ENCODE data around the gene SLC2A13.
"Not testable (repeated sequence)": the region's sequence is repeated elsewhere in the genome, so short reads cannot be mapped to it uniquely, and the experiment has no call there.

Gene SLC2A13

DNA sequence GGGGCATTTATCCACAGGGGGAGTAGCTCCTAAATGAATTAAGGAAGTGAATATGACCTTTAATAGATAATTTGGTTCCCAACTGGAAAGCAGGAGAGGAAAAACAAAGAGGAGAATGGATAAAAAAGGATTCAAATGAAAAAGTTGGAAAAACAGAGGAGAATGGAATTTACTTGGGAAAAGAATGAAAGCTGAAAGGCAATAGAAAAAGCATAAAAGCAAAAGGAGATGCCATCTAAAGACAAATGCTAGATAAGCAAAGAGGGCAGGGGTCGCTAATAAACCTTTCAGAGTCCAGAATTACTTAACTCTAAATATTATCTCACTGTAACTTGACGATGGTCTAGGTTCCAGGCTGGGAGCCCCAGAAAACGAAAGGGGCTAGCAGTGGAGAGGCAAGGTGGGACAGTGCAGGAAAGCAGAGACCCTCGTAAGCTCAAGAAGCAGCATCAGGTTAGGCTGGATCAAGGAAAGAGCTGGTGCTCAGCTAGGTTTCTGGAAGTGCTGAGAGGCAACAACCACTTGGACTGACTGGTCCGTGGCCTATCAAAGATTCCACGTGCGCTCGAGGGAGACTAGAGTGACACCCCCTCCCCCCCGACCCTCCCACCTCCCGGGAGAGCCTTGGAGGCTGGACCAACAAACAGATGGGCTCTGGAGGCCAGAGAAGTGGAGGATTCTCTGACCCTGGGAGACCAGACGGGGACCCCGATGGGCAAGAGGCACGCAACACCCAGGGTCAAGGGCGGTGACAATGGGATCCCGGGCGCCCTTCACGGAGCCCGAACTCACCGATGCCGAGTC lies 1.2 kb downstream of the SLC2A13 start:
- FAIRE-seq: no peak

DNA sequence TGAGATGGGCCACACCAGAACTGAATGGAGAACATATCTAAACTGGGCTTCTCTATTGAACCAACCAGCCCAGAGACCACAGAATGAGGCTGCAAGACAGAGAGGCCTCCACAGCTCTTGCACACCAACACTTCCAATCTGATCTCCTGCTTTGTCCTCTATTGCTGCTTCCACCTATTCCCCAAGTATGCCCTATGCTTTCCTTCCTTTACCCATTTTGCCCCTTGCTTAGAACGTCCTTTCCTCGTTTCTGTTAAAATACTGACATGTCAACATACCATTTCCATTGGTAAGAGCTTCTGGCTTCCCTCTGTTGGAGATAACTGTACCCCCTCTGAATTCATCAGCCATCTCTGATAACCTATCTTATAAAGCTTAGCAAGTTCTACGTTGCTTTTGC lies 2.8 kb downstream of the SLC2A13 start:
- FAIRE-seq: no peak

- no peak for FAIRE-seq
Measured at GRCh38 chr12:40101747-40102146, 4.1 kb downstream of the SLC2A13 start.

DNA sequence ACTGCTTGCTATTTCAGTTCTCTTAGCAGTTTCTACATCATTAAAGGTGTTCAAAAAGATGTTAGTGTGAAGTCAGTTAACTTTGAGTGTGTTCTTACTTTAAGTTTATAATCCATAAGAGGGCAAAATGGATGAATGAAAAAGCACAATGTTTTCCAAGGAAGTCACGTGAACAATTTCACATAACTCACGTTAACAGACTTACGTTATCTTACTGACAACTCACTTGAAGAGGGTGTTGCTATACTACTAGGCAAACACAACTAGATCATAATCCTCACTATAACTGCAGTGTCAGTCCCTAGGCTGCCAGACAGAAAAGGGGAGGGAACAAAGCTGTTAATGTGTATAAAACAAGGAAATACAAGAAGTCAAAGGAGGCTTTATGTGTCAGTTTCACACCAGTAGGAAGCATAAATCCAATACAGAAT lies 6.4 kb downstream of the SLC2A13 start:
- no peak for FAIRE-seq

GRCh38 chr12:40098406-40099145 lies 7.3 kb downstream of the SLC2A13 start:
- no peak for FAIRE-seq

GRCh38 chr12:40093512-40093911 lies 12.4 kb downstream of the SLC2A13 start:
- no peak for FAIRE-seq

DNA sequence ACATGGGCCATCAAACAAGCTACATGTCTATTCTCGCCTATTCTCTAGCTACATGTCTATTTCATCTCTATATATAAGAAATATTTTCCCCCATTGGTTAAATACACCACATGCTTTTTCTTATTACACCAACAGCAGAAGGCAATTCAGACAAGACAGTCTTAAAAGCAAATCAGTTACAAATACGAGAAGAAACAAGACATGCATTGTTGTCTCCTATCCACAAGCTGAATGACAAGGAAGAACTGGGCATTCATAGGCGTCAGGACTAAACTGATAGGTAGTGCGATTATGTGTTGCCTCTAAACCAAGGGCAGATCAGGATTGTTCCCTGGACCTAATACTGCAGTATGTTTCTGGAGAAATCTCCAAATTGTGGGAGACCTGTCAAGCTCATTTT lies 19.4 kb downstream of the SLC2A13 start:
- FAIRE-seq: no peak

DNA sequence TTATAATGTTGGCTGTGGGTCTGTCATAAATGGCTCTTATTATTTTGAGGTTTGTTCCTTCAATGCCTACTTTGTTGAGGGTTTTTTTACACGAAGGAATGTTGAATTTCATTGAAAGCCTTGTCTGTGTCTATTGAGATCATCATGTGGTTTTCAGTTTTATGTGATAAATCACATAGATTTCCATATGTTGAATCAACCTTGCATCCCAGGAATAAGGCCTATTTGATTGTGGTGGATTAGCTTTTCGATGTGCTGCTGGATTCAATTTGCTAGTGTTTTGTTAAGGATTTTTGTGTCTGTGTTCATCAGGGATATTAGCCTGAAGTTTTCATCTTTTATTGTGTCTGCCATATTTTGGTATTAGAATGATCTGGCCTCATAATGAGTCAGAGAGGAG lies 27.6 kb downstream of the SLC2A13 start:
- no peak for FAIRE-seq

GRCh38 chr12:40075458-40075857 lies 30.4 kb downstream of the SLC2A13 start:
- no peak for FAIRE-seq

DNA sequence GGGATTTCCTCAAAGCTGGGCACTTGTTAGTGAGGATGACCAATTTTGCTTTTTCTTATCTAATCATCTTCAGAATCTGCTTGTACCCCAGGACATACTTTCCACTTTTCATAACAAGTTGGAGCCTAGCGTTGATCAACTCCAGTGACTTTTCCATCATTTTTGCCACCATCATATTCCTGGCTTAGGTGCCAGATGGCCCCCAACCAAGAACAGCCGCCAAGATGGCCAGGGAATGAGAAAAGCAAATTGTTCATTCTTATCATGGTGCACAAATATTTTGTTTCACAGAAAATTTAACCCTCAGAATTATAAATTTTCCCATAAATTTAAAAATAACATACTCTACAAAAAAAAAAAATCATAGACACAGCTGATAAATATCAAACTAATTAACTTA lies 37.5 kb downstream of the SLC2A13 start:
- no peak for FAIRE-seq

DNA sequence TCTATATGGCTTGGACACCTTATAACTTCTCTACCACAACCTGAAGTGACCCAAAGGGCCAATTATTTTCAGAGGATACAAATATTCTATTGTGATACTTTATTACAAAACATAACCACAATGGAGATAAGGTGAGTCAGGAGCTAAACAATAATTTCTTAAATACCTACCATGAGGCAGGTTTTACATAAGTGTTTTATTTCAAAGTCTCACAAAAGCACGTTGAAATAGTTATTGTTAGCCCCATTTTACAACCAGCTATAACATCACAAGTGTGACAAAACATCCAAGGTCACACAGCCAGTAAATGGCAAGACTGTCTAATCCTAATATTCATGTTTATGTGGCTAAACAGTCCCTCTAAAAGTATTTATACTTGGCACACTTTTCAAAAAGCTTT lies 40.2 kb downstream of the SLC2A13 start:
- no peak for FAIRE-seq

GRCh38 chr12:40063414-40063813 lies 42.5 kb downstream of the SLC2A13 start:
- no peak for FAIRE-seq

GRCh38 chr12:40058721-40059190 lies 47.1 kb downstream of the SLC2A13 start:
- no peak for FAIRE-seq

GRCh38 chr12:40056373-40056772 lies 49.5 kb downstream of the SLC2A13 start:
- FAIRE-seq: no peak

- FAIRE-seq: no peak
Measured at GRCh38 chr12:40055776-40056175, 50.1 kb downstream of the SLC2A13 start.

DNA sequence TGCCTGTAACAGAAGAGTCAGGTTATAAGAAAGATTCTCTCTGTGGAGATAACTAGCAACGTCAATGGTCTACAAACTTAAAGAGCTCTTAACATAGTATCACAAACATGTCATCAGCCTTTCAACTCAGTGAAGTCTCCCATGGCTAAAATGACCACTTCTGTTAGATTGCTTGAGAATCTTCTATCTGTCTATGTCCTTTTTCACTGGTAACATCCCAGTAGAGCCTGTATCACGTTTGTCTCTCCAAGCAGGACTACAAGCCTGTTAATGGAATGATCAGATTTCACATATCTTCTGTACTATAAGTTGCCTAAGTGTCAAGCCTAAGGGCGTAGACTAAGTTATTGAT lies 50.7 kb downstream of the SLC2A13 start:
- no peak for FAIRE-seq

DNA sequence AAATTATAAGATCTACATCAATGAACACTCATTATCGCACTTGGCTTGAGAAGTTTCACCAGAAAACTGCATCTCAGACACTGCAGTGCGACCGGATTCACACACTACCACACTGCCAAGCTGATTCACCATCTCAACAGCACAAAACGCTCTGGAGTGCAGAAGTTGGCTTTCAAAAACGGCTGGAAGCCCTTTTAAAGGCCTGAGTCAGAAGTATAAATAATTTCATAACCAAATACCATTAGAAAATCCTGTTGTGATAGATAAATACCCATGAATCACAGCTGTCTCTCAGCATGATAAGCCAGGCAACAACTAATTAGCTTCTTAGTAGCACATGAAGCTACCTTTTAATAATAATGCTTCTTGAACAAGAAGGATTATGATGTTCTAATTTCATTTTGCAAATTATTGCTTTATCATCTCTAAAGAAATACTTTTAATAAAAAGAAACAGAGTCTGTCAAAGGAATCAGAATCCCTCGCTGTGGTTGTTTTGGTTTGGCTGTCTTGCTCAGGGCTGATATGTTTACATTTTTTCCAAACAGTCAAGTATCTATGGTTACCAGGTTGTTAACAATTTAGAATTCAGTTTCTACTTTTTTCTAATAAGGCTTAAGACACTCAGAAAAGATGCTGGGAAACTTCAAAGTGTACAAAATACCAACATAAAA lies 51.2 kb downstream of the SLC2A13 start:
- no peak for FAIRE-seq

- FAIRE-seq: no peak
Measured at GRCh38 chr12:40049268-40049667, 56.6 kb downstream of the SLC2A13 start.

DNA sequence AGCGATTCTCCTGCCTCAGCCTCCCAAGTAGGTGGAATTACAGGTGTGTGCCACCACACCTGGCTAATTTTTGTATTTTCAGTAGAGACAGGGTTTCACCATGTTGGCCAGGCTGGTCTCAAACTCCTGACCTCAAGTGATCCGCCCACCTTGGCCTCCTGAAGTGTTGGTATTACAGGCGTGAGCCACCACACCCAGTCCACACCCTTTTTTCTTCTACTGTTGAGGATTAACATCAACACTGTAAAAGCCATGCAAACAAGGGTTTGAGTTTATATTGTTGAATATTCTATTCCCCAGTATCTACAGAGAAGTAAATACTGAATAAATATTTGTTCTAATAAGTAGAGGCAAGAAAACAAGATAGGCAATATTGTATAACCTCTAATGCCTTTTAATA lies 58.9 kb downstream of the SLC2A13 start:
- FAIRE-seq: not testable (repeated sequence)

DNA sequence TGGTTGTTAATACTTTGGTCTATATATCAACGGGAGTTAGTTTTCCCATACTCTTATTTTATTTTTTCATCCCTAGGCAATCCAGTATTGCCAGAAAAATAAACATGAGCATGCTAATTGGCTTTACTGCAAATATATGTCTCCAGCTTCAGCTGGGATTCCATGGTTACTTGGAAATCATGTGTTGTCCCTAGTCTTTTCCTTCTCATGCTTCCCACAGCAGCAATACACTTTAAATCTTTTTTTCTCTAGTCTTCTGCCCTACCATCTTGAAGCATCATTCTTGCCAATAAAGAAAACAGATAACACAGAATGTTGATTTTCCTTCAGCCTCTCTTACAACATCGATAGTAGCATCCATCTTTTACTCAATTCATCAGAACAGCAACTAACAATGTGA lies 60.2 kb downstream of the SLC2A13 start:
- FAIRE-seq: no peak

GRCh38 chr12:40044396-40044795 lies 61.5 kb downstream of the SLC2A13 start:
- no peak for FAIRE-seq

GRCh38 chr12:40039598-40039997 lies 66.3 kb downstream of the SLC2A13 start:
- FAIRE-seq: no peak

DNA sequence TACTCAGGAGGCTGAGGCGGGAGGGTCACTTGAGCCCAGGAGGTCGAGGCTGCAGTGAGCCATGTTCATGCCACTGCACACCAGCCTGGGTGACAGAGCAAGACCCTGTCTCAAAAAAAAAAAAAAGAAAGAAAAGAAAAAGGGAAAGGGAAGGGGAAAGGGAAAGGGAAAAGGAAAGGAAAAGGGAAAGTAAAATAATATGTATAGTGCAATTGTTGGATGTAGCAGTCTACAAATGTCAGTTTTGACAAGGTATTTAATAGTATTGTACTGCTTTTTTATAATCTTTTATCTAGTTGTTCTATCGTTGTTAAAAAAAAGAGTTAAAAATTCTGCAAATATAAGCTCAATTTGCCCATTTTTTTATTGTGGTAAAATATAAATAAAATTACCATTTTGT lies 67.3 kb downstream of the SLC2A13 start:
- no peak for FAIRE-seq

DNA sequence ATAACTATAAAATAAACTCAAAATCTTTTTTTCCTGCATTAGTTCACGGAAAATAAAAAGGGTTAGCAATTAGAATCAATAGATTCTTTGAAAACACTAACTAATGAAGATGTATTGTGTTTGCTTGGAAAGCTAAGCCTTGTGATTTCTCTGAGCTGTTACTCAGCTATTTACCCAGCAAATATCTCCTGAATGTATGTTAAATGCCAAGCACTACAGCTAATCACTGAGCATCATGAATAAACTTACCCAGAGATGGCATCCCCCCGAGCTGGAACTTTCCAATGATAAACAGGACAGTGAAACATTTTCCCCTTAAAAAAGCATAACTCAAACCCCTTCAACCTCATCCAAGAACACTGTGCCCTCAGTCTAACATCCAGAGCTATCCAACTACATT lies 71.2 kb downstream of the SLC2A13 start:
- no peak for FAIRE-seq
